Ovary (tissue), 3 donors: ENCODE measurements around the gene TREML1.

Experiments
- CTCF ChIP-seq, 3 donors: fragments of 450-650 bp in 2 of 3; fragments of 200-600 bp in 1 of 3; IDR thresholded peaks; one replicate each; pipeline versions ENCODE4 v1.5.1 to v1.8.0; 2016 to 2022; ENCODE audit warnings: antibody characterized with exemption in 3 of 3, mild to moderate bottlenecking in 1 of 3
- EP300 ChIP-seq: sonication (generic); formaldehyde crosslinking; IDR thresholded peaks from one replicate; pipeline ENCODE4 v1.6.1; 2017; ENCODE audit warnings: antibody characterized with exemption
- POLR2A ChIP-seq: fragments of 450-650 bp; IDR thresholded peaks from one replicate; pipeline ENCODE4 v1.6.1; 2017; ENCODE audit warnings: antibody characterized with exemption, mild to moderate bottlenecking, moderate library complexity
- donor health status: DM: no; HTN: no; CAD: no.

- TF ChIP-seq POLR2A, result no peak
- no peak for TF ChIP-seq CTCF (IDR thresholded peaks at IDR 0.05)
- TF ChIP-seq EP300, result no peak
Observed at GRCh38 chr6:41176189-41176588, 22.0 kb upstream of the TREML1 start.
